Aorta (tissue), 5 donors: ENCODE measurements around the gene EIF4A3. TPM values are rescaled to one million over a fixed set of nuclear protein-coding genes. Genes with fewer than 3 reads are reported as not detected.
"Not testable (repeated sequence)": the region's sequence is repeated elsewhere in the genome, so short reads cannot be mapped to it uniquely, and the experiment has no call there.

Experiments
- ATAC-seq: fragments of 200-7000 bp; cut with Tn5 transposase; one replicate; pipeline ENCODE4 v1.9.1; 2022; ENCODE audit warnings: moderate library complexity; ENCODE audit not compliant: low FRiP score
- DNase-seq, 2 donors: peaks; one replicate each; pipeline ENCODE4 v3.0.0-alpha.2; 2020
- H3K27ac ChIP-seq, 2 donors: one replicate each; pipeline ENCODE4 v1.5.1; 2013; ENCODE audit warnings: low read length in 2 of 2, mild to moderate bottlenecking in 2 of 2, moderate library complexity in 2 of 2, control low read depth in 1 of 2, inconsistent platforms in 1 of 2, low read depth in 1 of 2
- H3K27me3 ChIP-seq, 2 donors: one replicate each; pipeline ENCODE4 v1.6.1; 2013; ENCODE audit warnings: control low read depth in 1 of 2, low read length in 1 of 2, mild to moderate bottlenecking in 1 of 2, moderate library complexity in 1 of 2; ENCODE audit not compliant: insufficient read depth in 2 of 2, control insufficient read depth in 1 of 2
- H3K36me3 ChIP-seq, 2 donors: one replicate each; pipeline ENCODE4 v1.6.1; 2013; ENCODE audit warnings: control low read depth in 1 of 2, low read length in 1 of 2, mild to moderate bottlenecking in 1 of 2; ENCODE audit not compliant: insufficient read depth in 2 of 2, control insufficient read depth in 1 of 2
- H3K4me1 ChIP-seq, 2 donors: one replicate each; pipeline ENCODE4 v1.6.1; 2013; ENCODE audit warnings: low read length in 2 of 2, control low read depth in 1 of 2, mild to moderate bottlenecking in 1 of 2, moderate library complexity in 1 of 2; ENCODE audit not compliant: insufficient read depth in 2 of 2, control insufficient read depth in 1 of 2
- H3K4me3 ChIP-seq, 2 donors: one replicate each; pipeline ENCODE4 v1.5.1; 2013; ENCODE audit warnings: low read length in 2 of 2, control low read depth in 1 of 2, mild to moderate bottlenecking in 1 of 2
- H3K9me3 ChIP-seq: one replicate; pipeline ENCODE4 v1.6.1; 2013; ENCODE audit warnings: mild to moderate bottlenecking, low read length; ENCODE audit not compliant: control insufficient read depth
- WGBS, 2 donors: extraction: QIAGEN DNeasy Blood & Tissue Kit; methylation state at CpG; one replicate each; pipeline ENCODE4 v1.1.7; 2013; 5-methylcytosine and 5-hydroxymethylcytosine counted together
- intact Hi-C, 2 donors: fragments of 100-400 bp; cut with DNase I; formaldehyde crosslinking; loops; one replicate each; pipeline versions ENCODE4 v1.14.2 to v1.15.0; 2022
- polyA plus RNA-seq, 2 donors: library from polyadenylated mRNA; stranded (reverse); fragments of 200-250 nt; gene quantifications; one replicate each; pipeline ENCODE4 v1.2.3, GENCODE V29; 2013
- total RNA-seq, 2 donors: library from RNA; stranded (reverse); fragmentation: NEBNext Ultra II Directional; extraction: Animal tissue kit (Norgen Biotek cat#: 25700); gene quantifications; one replicate each; pipeline ENCODE4 v1.2.1, GENCODE V29; 2021
- donor health status: healthy with polysubstance abuse.
- donor health status: Bipolar disorder and iron deficiency.
- donor health status: DM: no; HTN: no; CAD: no.
- donor health status: DM: no; HTN: no; CAD: no.
- donor health status: DM: yes; HTN: yes; CAD: no.

Gene EIF4A3
- total and polyA plus RNA-seq, 4 donors, result 40.2 to 65.8 (median 43.8) TPM

- Histone ChIP-seq H3K36me3 (no peaks in the 10 kb centered on the region), H3K27ac (no peak overlapping the region), H3K9me3 (no peaks in the 10 kb centered on the region), H3K27me3 (no peaks in the 10 kb centered on the region), H3K4me3 (no peak overlapping the region), H3K4me1 (no peaks in the 10 kb centered on the region)
- DNase-seq, result peak in 1 of 2 donors; percentile 69
- 74 to 82% methylated on average over 12 of the region's 12 CpGs for WGBS, 2 donors
- intact Hi-C loops, result no loop called here
- ATAC-seq, result no peak
Measured at GRCh38 chr17:80096561-80097021, 50.3 kb downstream of the EIF4A3 start.

DNA sequence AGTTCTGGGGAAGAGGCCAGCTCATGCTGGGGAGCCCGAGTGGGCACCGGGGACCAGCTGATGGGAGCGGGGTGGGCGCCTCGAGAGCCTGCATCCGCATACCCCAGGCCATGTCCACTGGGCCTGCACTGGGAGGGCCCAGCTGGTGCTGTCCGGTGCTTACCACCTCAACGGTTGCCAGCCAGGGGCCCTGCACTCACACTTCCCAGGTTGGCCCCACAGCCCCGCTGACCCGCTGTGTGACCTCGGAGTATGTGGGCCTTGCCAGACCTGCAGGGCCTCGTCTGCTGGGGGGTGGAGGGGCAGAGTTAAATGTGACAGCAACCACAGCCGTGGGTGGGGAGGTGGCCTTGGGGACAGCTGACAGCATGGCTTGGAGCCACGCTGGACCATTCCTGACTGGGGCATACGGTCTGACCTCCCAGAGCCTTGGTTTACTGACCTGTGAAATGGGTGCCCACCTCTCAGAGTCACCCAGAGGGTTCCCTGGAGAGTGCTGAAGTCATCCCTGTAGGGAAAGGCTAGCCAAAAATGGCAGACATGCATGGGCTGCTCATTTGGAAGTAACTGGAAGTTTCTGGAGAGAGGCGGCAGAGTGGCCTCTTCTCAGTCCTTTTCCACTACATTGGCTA, 51.0 kb downstream of the EIF4A3 start:
- no peaks in the 10 kb centered on the region for H3K27me3 ChIP-seq
- WGBS, 2 donors, result 85 to 89% methylated on average over 15 to 16 of the region's 16 CpGs
- H3K4me1 ChIP-seq, result no peaks in the 10 kb centered on the region
- no peak overlapping the region for H3K27ac ChIP-seq
- ATAC-seq (no peak), DNase-seq (peak in 1 of 2 donors; percentile 74)
- intact Hi-C loops, result no loop called here
- H3K4me3 ChIP-seq, result no peak overlapping the region
- H3K9me3 ChIP-seq, result no peaks in the 10 kb centered on the region
- H3K36me3 ChIP-seq, result no peaks in the 10 kb centered on the region

GRCh38 chr17:80095038-80095843, 51.7 kb downstream of the EIF4A3 start:
- Histone ChIP-seq H3K4me1 (no peaks in the 10 kb centered on the region), H3K27me3 (no peaks in the 10 kb centered on the region), H3K4me3 (no peak overlapping the region), H3K9me3 (no peaks in the 10 kb centered on the region), H3K36me3 (no peaks in the 10 kb centered on the region), H3K27ac (no peak overlapping the region)
- intact Hi-C loops, result no loop called here
- peak; percentile 20 for ATAC-seq
- DNase-seq, result peak in 1 of 2 donors; percentile 65
- WGBS, 2 donors, result 91% methylated on average over 37 of the region's 37 CpGs

DNA sequence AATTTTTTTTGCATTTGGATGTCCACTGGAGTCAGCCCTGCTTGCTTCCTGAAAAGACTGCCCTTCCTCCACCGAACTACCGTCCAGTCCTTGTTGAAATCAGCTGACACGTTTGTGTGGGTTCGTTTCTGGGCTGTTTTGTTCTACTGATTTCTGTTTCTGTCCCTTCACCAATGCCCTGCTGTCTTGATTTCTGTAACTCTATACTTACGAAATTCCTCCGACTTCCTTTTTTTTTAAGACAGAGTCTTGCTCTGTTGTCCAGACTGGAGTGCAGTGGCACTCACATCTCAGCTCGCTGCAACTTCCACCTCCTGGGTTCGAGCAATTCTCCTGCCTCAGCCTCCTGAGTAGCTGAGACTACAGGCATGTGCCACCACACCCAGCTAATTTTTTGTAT, 54.0 kb downstream of the EIF4A3 start:
- DNase-seq (peak in 1 of 2 donors; percentile 15), ATAC-seq (no peak)
- intact Hi-C loops, result no loop called here
- H3K4me1 ChIP-seq, result no peaks in the 10 kb centered on the region
- WGBS, 2 donors, result 77 to 78% methylated on average over 8 of the region's 8 CpGs
- no peak overlapping the region for H3K27ac ChIP-seq
- H3K9me3 ChIP-seq, result no peaks in the 10 kb centered on the region
- no peak overlapping the region for H3K4me3 ChIP-seq
- no peaks in the 10 kb centered on the region for H3K27me3 ChIP-seq
- no peaks in the 10 kb centered on the region for H3K36me3 ChIP-seq

DNA sequence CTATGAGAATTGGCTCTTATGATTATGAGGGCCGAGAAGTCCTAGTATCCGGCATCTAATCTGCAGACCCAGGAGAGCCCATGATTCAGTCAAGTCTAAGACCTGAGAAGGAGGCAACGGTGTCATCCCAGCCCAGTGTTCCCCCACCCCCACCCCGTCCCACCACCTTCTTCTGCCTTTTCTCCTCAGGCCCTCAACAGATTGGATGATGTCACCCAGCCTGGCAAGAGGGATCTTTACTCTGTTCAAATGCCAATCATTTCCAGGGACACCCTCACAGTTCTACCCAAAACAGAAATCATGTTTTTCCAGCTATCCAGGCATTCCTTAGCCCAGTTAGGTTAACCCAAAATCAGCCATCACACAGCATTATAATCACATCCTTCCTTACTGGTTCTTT, 55.6 kb downstream of the EIF4A3 start:
- Histone ChIP-seq H3K4me1 (no peaks in the 10 kb centered on the region), H3K4me3 (no peak overlapping the region), H3K36me3 (no peaks in the 10 kb centered on the region), H3K9me3 (no peaks in the 10 kb centered on the region), H3K27me3 (no peaks in the 10 kb centered on the region), H3K27ac (no peak overlapping the region)
- intact Hi-C loops, result no loop called here
- no peak for ATAC-seq
- DNase-seq, result no peak
- 79 to 85% methylated on average over 4 of the region's 4 CpGs for WGBS, 2 donors

GRCh38 chr17:80090164-80090563, 56.8 kb downstream of the EIF4A3 start:
- H3K4me1 ChIP-seq, intact Hi-C loops, DNase-seq, H3K27me3 ChIP-seq, H3K9me3 ChIP-seq, H3K27ac ChIP-seq, H3K36me3 ChIP-seq, H3K4me3 ChIP-seq, ATAC-seq: not testable (repeated sequence)
- WGBS, 2 donors, result 94 to 97% methylated on average over 39 to 44 of the region's 44 CpGs

DNA sequence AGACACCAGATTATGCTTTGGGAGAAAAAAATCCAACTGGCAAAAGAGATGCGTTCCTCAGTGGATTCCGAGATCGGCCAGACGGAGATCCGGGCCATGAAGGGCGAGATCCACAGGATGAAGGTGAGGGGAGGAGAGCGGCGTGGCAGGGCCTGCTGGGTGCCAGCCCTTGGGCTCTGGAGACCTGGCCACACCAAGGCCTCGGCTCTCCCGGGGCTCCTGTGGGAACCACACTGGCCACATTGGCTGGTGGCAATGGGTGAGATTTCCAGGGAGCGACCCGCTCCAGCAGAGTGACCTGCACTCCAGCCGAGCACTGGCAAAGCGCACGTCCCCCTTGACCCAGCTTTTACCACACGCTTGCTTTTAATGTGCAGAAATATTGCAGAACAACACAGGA, 57.2 kb downstream of the EIF4A3 start:
- Histone ChIP-seq H3K27me3 (no peaks in the 10 kb centered on the region), H3K9me3 (no peaks in the 10 kb centered on the region), H3K36me3 (no peaks in the 10 kb centered on the region), H3K4me3 (no peak overlapping the region), H3K4me1 (no peaks in the 10 kb centered on the region), H3K27ac (no peak overlapping the region)
- DNase-seq (no peak), ATAC-seq (no peak)
- WGBS, 2 donors, result 96 to 98% methylated on average over 16 of the region's 16 CpGs
- intact Hi-C loops, result loop anchor here in 1 of 2 donors (10.0 kb wide), 1 partner anchor 85 kb away; no protein-coding TSS in a partner anchor

- WGBS, 2 donors, result 87 to 88% methylated on average over 34 of the region's 34 CpGs
- ATAC-seq, result no peak
- no peak overlapping the region for H3K4me3 ChIP-seq
- intact Hi-C loops, result loop anchor here in 1 of 2 donors (10.0 kb wide), 1 partner anchor 83 kb away; no protein-coding TSS in a partner anchor
- no peak for DNase-seq
- H3K36me3 ChIP-seq, result no peaks in the 10 kb centered on the region
- H3K9me3 ChIP-seq, result no peaks in the 10 kb centered on the region
- H3K27me3 ChIP-seq, result no peaks in the 10 kb centered on the region
- no peak overlapping the region for H3K27ac ChIP-seq
- no peaks in the 10 kb centered on the region for H3K4me1 ChIP-seq
Measured at GRCh38 chr17:80087346-80088265, 59.3 kb downstream of the EIF4A3 start.
